GM12892 (cell line): ENCODE data around the gene TOR4A.
A peak's percentile ranks its signal among the peaks of the same experiment; 100 is the strongest.

Experiments
- POLR2A ChIP-seq: IDR thresholded peaks from 2 replicates; pipeline ENCODE4 v1.6.1; 2011; ENCODE audit warnings: low read depth, low read length, control low read depth
- POLR2AphosphoS5 ChIP-seq: IDR thresholded peaks from 2 replicates; pipeline ENCODE4 v1.6.1; 2011; ENCODE audit warnings: low read depth, low read length, control low read depth
- TAF1 ChIP-seq: IDR thresholded peaks from 2 replicates; pipeline ENCODE4 v1.6.1; 2011; ENCODE audit warnings: low read depth, mild to moderate bottlenecking, control low read depth, low read length, borderline replicate concordance

DNA sequence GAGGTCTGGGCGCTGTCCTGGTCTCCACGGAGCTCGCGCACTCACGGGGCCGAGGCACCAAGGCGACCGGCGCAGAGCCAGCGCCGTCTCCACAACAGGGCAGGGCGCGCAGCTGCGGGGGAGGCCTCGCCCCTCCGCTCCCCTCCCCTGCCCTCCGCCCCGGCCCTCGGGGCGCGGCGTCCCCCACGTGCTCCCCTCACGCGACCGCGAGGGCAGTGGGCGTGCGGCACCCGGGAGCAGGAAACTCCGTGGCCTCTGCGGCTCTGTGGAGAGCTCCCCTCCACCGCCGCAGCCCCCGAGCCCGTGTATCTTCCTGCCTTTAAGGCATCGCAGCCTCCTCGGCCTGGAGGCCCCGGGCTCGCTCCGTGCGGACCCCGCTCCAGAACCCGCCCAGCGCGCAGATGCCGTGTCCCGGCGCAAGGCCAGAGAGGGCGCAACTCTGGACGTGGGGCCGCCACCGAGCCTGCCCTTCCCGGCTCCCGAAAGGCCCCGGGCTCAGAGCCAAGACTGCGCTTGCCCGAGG lies 37.1 kb upstream of the TOR4A start:
- no peak for TF ChIP-seq POLR2A
- no peak for TF ChIP-seq POLR2AphosphoS5
- 0 out of 2 replicates have a peak, but pooled peaks have one; percentile 9 for TF ChIP-seq TAF1
